Measurements from ENCODE around the gene ACD.

The ACD gene

DNA sequence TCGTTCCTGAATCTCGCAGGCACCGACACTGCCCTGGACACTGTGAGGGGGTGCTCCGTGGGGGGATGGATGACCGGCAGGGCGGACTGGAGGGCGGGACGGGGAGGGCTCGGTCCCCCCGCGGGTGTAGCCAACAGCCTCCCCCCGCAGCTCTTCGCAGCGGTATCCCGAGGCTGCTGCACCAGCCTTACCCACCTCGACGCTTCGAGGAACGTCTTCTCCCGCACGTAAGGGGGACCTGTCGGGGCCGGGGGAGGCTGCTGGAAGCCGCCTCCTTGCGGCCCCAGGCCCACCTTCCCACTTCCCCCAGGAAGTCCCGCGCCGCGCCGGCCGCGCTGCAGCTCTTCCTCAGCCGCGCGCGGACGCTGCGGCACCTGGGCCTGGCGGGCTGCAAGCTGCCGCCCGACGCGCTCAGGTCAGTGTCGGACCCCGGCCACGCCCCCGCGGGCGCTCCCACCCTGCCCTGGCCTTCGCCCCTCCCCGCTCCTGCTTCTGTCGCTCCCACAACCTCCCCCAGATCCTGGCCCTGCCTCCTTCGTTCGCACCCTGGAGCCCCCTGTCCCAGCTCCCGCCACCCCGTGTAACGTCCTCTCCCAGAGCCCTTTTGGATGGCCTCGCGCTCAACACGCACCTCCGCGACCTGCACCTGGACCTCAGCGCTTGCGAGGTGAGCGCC is 11.8 kb downstream of the ACD start:
- no peak for DNase-seq

DNA sequence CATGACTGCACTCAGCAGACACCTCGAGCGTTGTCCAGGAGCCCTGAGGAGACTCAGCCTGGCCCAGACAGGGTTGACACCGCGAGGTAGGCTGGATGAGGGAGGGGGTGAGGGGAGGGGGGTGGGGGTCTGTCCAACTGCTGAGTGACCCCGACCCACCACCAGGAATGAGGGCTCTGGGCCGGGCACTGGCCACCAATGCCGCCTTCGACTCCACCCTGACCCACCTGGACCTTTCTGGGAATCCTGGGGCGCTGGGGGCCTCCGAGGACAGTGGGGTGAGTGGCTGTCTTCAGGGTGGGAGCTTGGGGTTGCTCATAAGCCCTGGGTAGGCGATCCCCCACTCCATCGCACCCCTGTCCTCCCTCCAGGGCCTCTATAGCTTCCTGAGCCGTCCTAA is 12.4 kb downstream of the ACD start:
- no peak for DNase-seq

DNA sequence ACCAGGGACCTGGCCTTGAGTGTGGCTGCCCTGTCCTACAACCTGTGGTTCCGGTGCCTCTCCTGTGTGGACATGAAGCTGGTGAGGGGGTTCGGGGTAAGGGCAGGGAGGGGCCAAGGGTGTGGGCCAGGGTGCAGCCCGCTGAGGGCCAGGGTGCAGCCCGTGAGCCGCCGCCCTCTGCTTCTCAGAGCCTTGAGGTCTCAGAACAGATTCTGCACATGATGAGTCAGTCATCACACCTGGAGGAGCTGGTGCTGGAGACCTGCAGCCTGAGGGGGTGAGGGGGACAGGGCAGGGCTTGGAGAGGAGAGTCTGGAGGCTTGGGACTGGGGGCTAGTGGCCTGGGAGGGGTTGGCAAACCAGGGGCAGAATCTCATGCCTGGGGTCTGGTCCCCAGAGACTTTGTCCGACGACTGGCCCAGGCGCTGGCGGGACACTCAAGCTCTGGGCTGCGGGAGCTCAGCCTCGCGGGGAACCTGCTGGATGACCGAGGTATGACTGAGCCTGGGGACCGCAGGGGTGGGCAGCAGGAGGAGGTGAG is 12.9 kb downstream of the ACD start:
- no peak for DNase-seq

DNA sequence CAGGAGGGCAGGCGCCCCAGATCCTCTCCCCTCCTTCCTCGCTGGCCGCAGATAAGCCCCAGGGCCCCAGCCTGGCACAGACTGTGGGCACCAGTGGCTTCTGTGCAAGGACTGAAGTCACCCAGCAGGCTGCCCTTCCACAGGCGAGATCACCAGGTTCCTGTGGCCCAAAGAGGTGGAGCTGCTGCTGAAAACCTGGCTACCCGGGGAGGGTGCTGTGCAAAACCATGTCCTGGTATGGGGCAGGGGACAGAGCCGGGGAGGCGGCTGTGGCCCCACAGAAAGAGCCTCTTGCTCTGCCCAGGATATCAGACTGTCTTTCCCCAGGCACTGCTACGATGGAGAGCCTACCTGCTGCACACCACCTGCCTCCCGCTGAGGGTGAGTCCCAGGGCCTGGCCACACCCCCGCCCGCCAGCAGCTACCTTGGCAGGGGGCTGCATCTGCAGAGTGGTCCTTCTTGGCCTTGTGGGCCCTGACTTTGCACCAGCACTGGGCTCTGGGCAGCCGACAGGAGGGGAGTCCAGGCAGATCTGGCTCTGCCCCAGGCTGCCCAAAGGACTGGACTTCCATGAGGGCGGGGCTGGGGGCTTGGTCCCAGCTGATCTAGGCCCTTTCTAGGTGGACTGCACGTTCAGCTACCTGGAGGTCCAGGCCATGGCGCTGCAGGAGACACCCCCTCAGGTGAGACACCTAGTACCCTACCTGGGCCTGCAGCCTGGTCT is 14.5 kb downstream of the ACD start:
- DNase-seq: no peak

DNA sequence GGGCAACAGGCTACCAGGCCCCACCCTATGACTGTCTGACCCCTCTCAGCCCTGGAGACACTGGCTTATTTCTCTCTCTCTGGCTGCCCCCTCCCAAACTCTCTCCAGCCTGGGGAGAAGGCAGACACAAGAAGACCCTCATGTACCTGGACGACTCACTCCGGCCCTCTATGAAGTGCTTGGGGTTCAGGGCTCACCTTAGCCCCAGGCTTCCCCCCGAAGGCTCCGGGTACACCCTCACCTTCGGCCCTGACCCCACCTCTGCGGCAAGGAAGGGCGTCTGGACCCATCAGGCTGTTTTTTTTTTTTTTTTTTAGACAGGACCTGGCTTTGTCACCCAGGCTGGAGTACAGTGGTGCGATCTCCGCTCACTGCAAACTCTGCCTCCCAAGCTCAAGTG is 16.0 kb downstream of the ACD start:
- DNase-seq: no peak

DNA sequence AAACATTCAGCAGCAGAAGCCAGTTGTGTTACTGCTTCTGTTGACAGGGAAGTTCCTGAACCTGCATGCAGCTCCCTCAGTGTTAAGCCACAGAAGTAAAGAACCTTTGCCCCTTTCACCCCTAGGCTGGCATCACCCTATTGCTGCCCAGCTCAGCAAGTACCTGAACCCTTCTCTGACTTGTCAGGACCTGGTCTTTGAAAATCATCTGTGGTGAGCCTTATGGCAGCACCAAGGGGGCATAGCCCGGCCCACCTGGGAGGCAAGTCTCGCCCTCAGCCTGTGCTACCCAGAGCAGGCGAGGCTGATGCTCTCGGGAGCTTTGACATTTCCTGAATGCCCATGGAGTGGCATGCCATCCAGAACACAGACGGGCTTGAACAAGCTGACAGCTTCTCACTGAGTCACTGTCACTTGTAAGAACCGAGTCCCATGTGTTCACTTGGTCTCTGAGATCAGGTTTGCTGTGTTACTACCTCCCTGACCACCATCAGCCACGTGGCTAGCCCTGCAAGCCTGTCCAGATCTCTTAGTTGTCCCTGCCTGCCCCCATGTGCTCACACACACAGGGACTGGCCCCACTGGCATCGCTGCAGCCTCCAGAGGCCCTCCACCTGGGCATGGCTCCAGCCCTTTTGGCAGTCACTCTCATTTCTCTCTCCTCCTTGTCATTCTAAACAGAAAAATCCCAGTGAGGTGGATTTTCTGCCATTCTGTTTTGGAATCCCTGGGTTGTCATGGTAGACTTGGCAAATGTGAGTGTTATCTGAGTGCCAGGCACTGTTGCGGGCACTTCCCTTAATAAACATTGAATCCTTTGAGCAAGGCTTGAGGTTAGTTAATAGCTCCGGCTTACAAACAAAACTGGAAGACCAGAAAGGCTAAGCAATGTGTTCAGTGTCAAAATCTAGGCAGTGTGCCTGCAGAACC is 18.0 kb downstream of the ACD start:
- peak in 53 of 58 donors; percentile 23 to 90 (median 70) for DNase-seq

DNA sequence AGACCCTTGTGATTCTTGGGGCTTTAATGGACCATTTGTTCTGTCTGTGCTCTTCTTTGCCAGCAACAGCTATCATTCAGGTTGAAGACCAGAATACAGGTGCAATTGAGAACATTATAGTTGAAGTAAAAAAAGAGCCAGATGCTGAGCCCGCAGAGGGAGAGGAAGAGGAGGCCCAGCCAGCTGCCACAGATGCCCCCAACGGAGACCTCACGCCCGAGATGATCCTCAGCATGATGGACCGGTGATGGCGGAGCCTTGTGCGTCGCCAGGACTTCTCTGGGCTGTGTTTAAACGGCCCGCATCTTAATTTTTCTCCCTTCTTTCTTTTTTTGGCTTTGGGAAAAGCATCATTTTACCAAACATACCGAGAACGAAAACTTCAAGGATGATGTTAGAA is 22.4 kb downstream of the ACD start:
- DNase-seq: no peak

DNA sequence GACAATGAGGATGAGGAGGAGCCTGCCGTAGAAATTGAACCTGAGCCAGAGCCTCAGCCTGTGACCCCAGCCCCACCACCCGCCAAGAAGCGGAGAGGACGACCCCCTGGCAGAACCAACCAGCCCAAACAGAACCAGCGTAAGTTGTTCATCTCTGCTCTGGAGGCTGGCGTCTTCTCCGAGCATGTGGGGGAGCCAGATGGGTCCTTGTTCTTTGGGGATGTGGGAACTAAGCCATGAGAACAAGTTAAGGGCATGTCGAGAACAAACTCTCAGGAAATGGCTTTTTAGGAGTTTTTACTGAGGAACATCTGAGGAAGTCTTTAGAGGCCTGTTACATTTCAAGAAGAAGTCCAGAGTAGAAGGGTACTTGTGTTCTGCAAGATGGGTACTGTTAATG is 23.3 kb downstream of the ACD start:
- peak in 3 of 58 donors; percentile 32 to 38 (median 34) for DNase-seq

DNA sequence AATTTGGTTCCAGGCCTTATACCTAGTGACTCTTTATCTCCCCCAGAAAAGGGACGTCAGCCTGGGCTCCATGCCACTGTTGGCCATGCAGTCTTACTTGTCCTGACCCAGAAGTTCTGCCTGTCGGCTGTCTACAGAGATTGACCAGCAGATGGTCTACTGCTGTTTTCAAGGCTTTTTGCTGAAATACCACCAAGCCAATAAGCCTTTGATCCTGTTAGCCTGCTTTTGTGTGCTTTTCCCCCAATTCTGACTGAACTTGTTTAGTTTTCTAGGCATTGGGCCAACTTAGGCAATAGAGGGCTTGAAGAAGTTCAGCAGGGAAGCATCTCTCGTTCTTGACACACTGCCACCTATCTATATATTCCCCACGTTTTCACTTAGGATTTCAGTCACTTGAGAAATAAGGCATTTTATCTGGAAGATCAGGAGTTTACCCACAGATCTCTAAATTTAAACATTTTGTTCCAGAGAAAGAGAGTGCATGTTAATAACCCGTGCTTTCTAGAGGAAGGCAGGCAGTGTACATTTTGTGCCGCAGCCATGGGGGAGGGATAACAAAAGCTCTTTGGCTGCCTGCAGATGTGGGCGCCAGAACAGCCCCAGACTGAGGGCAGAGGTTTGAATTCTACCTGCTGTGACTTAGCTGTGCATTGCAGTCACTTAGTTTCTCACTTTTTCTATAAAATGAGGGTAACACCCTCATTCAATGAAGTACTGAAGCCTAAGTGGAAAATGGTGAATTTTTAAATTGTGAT is 27.5 kb downstream of the ACD start:
- DNase-seq: peak in 9 of 58 donors; percentile 11 to 71 (median 38)

DNA sequence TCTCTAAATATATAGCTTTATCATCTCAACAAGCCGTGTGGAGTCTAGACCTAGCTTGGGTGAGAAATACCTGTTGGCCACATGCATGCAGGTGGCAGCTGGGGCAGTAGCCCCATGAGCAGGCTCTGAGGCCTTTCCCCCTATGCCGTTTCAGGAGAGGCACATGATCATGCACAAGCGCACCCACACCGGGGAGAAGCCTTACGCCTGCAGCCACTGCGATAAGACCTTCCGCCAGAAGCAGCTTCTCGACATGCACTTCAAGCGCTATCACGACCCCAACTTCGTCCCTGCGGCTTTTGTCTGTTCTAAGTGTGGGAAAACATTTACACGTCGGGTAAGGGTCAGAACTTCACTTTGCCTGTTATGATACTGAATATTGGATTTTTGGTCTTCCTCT is 31.8 kb downstream of the ACD start:
- DNase-seq: no peak

DNA sequence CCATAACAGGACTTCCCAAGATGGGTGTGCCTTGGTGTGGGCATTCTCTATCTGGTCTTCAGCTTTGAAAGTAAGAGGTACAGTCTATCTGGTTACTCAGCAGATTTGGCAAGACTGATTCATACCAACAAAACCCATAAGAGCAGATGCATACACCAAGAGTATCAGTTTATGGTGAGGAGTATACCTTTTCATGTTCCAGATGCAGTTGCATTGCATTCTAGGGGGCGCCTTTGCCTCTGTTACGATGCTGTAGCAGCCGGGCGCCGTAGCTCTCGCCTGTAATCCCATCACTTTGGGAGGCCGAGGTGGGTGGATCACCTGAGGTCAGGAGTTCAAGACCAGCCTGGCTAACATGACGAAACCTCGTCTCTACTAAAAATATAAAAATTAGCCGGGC is 46.3 kb downstream of the ACD start:
- DNase-seq: no peak

DNA sequence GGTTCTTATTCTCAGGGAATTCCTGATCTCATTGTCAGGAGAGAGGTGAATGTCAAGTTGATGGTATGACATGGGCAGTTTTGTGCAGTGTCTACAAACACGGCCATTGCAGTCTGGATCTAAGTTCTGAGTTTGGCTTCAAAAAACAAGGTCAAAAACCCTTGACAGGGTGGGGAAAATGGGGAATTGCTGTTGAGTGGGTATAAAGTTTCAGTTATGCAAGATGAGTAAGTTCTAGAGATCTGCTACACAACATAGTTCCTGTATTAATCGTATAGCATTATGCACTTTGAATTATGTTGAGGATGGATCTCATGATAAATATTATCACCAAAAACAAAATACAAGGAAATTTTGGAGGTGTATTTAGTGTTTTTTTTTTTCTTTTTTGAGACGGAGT is 51.7 kb downstream of the ACD start:
- DNase-seq: no peak

All from anterior cingulate cortex (tissue), 58 donors.